ENCODE measurements around the gene HOXB13. TPM values are rescaled to one million over a fixed set of nuclear protein-coding genes. Genes with fewer than 3 reads are reported as not detected.

Gene HOXB13
- total RNA-seq, 1 donor from 2014 or later = not detected

- no peak for TF ChIP-seq CTCF (IDR thresholded peaks at IDR 0.05)
- H3K27me3 ChIP-seq (ENCODE audit: low read depth) = peaks cover 100% of the 10 kb centered on the region
- H3K27ac ChIP-seq = no peak overlapping the region
- no peak overlapping the region for H3K4me3 ChIP-seq
- no peaks in the 10 kb centered on the region for H3K36me3 ChIP-seq
- ATAC-seq (no peak), DNase-seq (no peak)
- peaks cover 22% of the 10 kb centered on the region for H3K4me1 ChIP-seq
- intact Hi-C loops (cut with DNase I) = no loop called here
- no peaks in the 10 kb centered on the region for H3K9me3 ChIP-seq
Observed at GRCh38 chr17:48751733-48752398, 23.3 kb upstream of the HOXB13 start.

GRCh38 chr17:48751172-48751571 is 22.6 kb upstream of the HOXB13 start:
- Histone ChIP-seq H3K4me1 (peaks cover 22% of the 10 kb centered on the region), H3K9me3 (no peaks in the 10 kb centered on the region), H3K36me3 (no peaks in the 10 kb centered on the region), H3K27me3 (ENCODE audit: low read depth) (peaks cover 98% of the 10 kb centered on the region), H3K27ac (no peak overlapping the region), H3K4me3 (no peak overlapping the region)
- no peak for ATAC-seq
- no peak for DNase-seq
- no peak for TF ChIP-seq CTCF (IDR thresholded peaks at IDR 0.05)
- intact Hi-C loops (cut with DNase I) = no loop called here

GRCh38 chr17:48749621-48750553 is 21.3 kb upstream of the HOXB13 start:
- peaks cover 98% of the 10 kb centered on the region for H3K27me3 ChIP-seq (ENCODE audit: low read depth)
- H3K9me3 ChIP-seq = no peaks in the 10 kb centered on the region
- no peak for TF ChIP-seq CTCF (IDR thresholded peaks at IDR 0.05)
- H3K36me3 ChIP-seq = no peaks in the 10 kb centered on the region
- intact Hi-C loops (cut with DNase I) = no loop called here
- H3K27ac ChIP-seq = no peak overlapping the region
- DNase-seq (no peak), ATAC-seq (no peak)
- H3K4me3 ChIP-seq = no peak overlapping the region
- peaks cover 14% of the 10 kb centered on the region for H3K4me1 ChIP-seq

GRCh38 chr17:48748718-48749566 is 20.4 kb upstream of the HOXB13 start:
- DNase-seq (no peak), ATAC-seq (no peak)
- H3K4me1 ChIP-seq = peaks cover 6% of the 10 kb centered on the region
- H3K36me3 ChIP-seq = no peaks in the 10 kb centered on the region
- H3K27me3 ChIP-seq (ENCODE audit: low read depth) = peaks cover 98% of the 10 kb centered on the region
- no peak overlapping the region for H3K27ac ChIP-seq
- H3K4me3 ChIP-seq = no peak overlapping the region
- no peak for TF ChIP-seq CTCF (IDR thresholded peaks at IDR 0.05)
- intact Hi-C loops (cut with DNase I) = no loop called here
- no peaks in the 10 kb centered on the region for H3K9me3 ChIP-seq
